ENCODE data around the gene EYA2.

GRCh38 chr20:46917155-46917554 is 22.5 kb downstream of the EYA2 start:
- TF ChIP-seq POLR2A (IDR thresholded peaks at IDR 0.05) (no peak), CTCF (IDR thresholded peaks at IDR 0.05 in 4 of 5, conservative IDR thresholded peaks at IDR 0.05 in 1 of 5) (no peak)
